Smooth muscle cell (in vitro differentiated cells): ENCODE measurements around the gene PIK3R2. TPM values are rescaled to one million over a fixed set of nuclear protein-coding genes. Genes with fewer than 3 reads are reported as not detected.

Experiments used
- DNase-seq: peaks from one replicate; lab custom pipeline; 2025; ENCODE audit not compliant: unreplicated experiment; lab: John Stamatoyannopoulos, UW
- H2AFZ ChIP-seq: fragments of 200-600 bp; sonication (generic); 2 replicates; pipeline ENCODE4 v1.6.0; 2016; ENCODE audit warnings: antibody characterized with exemption, low read depth, mild to moderate bottlenecking
- H3F3A ChIP-seq: fragments of 200-600 bp; sonication (generic); 2 replicates; pipeline ENCODE4 v1.6.0; 2017; ENCODE audit warnings: antibody characterized with exemption, low read depth
- H3K27ac ChIP-seq: fragments of 200-600 bp; sonication (generic); 2 replicates; pipeline ENCODE4 v1.5.1; 2016; ENCODE audit warnings: low read depth, mild to moderate bottlenecking
- H3K27me3 ChIP-seq: fragments of 200-600 bp; sonication (generic); 2 replicates; pipeline ENCODE4 v1.6.1; 2016; ENCODE audit warnings: low read depth, mild to moderate bottlenecking
- H3K36me3 ChIP-seq: fragments of 200-600 bp; sonication (generic); 2 replicates; pipeline ENCODE4 v1.5.1; 2016; ENCODE audit warnings: low read depth
- H3K4me1 ChIP-seq: fragments of 200-600 bp; sonication (generic); 2 replicates; pipeline ENCODE4 v1.5.1; 2016; ENCODE audit warnings: low read depth
- H3K4me2 ChIP-seq: fragments of 200-600 bp; sonication (generic); 2 replicates; pipeline ENCODE4 v1.6.0; 2016; ENCODE audit warnings: mild to moderate bottlenecking
- H3K4me3 ChIP-seq: fragments of 200-600 bp; sonication (generic); 2 replicates; pipeline ENCODE4 v1.5.1; 2016; ENCODE audit warnings: mild to moderate bottlenecking
- H3K79me2 ChIP-seq: fragments of 200-600 bp; sonication (generic); 2 replicates; pipeline ENCODE4 v1.6.0; 2016; ENCODE audit warnings: low read depth, mild to moderate bottlenecking
- H3K9ac ChIP-seq: fragments of 200-600 bp; sonication (generic); 2 replicates; pipeline ENCODE4 v1.6.0; 2016; ENCODE audit warnings: low read depth
- H3K9me3 ChIP-seq: fragments of 200-600 bp; sonication (generic); replicated peaks from 2 replicates; pipeline ENCODE4 v1.5.1; 2016; ENCODE audit warnings: low read depth
- H4K20me1 ChIP-seq: fragments of 200-600 bp; sonication (generic); 2 replicates; pipeline ENCODE4 v1.6.0; 2016; ENCODE audit warnings: low read depth
- CTCF ChIP-seq: fragments of 200-600 bp; sonication (generic); IDR thresholded peaks from 2 replicates; pipeline ENCODE4 v1.5.1; 2017; ENCODE audit warnings: borderline replicate concordance, mild to moderate bottlenecking, antibody characterized with exemption; ENCODE audit not compliant: insufficient read depth, poor library complexity, severe bottlenecking
- WGBS: methylation state at CpG from one replicate; pipeline ENCODE4 v1.1.7; 2016; ENCODE audit warnings: low lambda C conversion rate; 5-methylcytosine and 5-hydroxymethylcytosine counted together
- polyA plus RNA-seq: library from polyadenylated mRNA; unstranded; fragments of >200 nt; fragmentation: Nextera tagmentation; extraction: Ambion mirVana; gene quantifications from 2 replicates; pipeline ENCODE4 v1.2.1, GENCODE V29; 2016
- total RNA-seq: library from RNA; depleted of rRNA; stranded (reverse); fragments of >200 nt; gene quantifications from 2 replicates; pipeline ENCODE4 v1.2.3, GENCODE V29; 2014

Gene PIK3R2
- total and polyA plus RNA-seq, 2 experiments from 2014 or later: 22.9 to 50.1 TPM

GRCh38 chr19:18110609-18111232, 42.2 kb upstream of the PIK3R2 start:
- Histone ChIP-seq H4K20me1 (no peaks in the 10 kb centered on the region), H3K9ac (peak overlapping the region; percentile 31), H3K4me2 (peak overlapping the region; percentile 98), H2AFZ (peak overlapping the region; percentile 84), H3K36me3 (no peaks in the 10 kb centered on the region), H3K4me1 (no peaks in the 10 kb centered on the region), H3K27ac (no peak overlapping the region), H3K4me3 (peak overlapping the region; percentile 78), H3K27me3 (no peaks in the 10 kb centered on the region), H3K9me3 (no peaks in the 10 kb centered on the region), H3K79me2 (no peaks in the 10 kb centered on the region), H3F3A (no peaks in the 10 kb centered on the region)
- DNase-seq: no peak
- 53% methylated on average over 22 of the region's 22 CpGs for WGBS
- no peak for TF ChIP-seq CTCF

- TF ChIP-seq CTCF: peak; percentile 73
- no peaks in the 10 kb centered on the region for H4K20me1 ChIP-seq
- no peak overlapping the region for H3K9ac ChIP-seq
- no peak overlapping the region for H3K27ac ChIP-seq
- no peak overlapping the region for H3K4me3 ChIP-seq
- no peaks in the 10 kb centered on the region for H3K36me3 ChIP-seq
- DNase-seq: peak; percentile 46
- no peak overlapping the region for H2AFZ ChIP-seq
- no peaks in the 10 kb centered on the region for H3K27me3 ChIP-seq
- H3K9me3 ChIP-seq: no peaks in the 10 kb centered on the region
- peaks cover 6% of the 10 kb centered on the region for H3K4me1 ChIP-seq
- no peaks in the 10 kb centered on the region for H3K79me2 ChIP-seq
- WGBS: 29% methylated on average over 9 of the region's 9 CpGs
- no peaks in the 10 kb centered on the region for H3F3A ChIP-seq
- H3K4me2 ChIP-seq: no peak overlapping the region
Measured at GRCh38 chr19:18112989-18113478, 39.9 kb upstream of the PIK3R2 start.

GRCh38 chr19:18113827-18114226, 39.1 kb upstream of the PIK3R2 start:
- no peaks in the 10 kb centered on the region for H3K9me3 ChIP-seq
- no peaks in the 10 kb centered on the region for H3K27me3 ChIP-seq
- no peak for DNase-seq
- H3K27ac ChIP-seq: no peak overlapping the region
- no peak overlapping the region for H3K4me3 ChIP-seq
- H3K79me2 ChIP-seq: no peaks in the 10 kb centered on the region
- no peak overlapping the region for H3K9ac ChIP-seq
- peaks cover 5% of the 10 kb centered on the region for H4K20me1 ChIP-seq
- H3K4me2 ChIP-seq: no peak overlapping the region
- WGBS: 93% methylated on average over 5 of the region's 5 CpGs
- H3K4me1 ChIP-seq: peaks cover 6% of the 10 kb centered on the region
- no peaks in the 10 kb centered on the region for H3K36me3 ChIP-seq
- peaks cover 3% of the 10 kb centered on the region for H3F3A ChIP-seq
- no peak overlapping the region for H2AFZ ChIP-seq
- no peak for TF ChIP-seq CTCF

- Histone ChIP-seq H3K27me3 (no peaks in the 10 kb centered on the region), H3F3A (peaks cover 3% of the 10 kb centered on the region), H4K20me1 (peaks cover 9% of the 10 kb centered on the region), H3K4me2 (no peak overlapping the region), H3K4me3 (no peak overlapping the region), H3K9me3 (no peaks in the 10 kb centered on the region), H2AFZ (no peak overlapping the region), H3K36me3 (no peaks in the 10 kb centered on the region), H3K27ac (no peak overlapping the region), H3K79me2 (no peaks in the 10 kb centered on the region), H3K4me1 (peaks cover 6% of the 10 kb centered on the region), H3K9ac (no peak overlapping the region)
- no peak for DNase-seq
- WGBS: 98% methylated on average over 4 of the region's 4 CpGs
- no peak for TF ChIP-seq CTCF
Measured at GRCh38 chr19:18114483-18114882, 38.5 kb upstream of the PIK3R2 start.
